ENCODE measurements around the gene TVP23A. TPM values are rescaled to one million over a fixed set of nuclear protein-coding genes. Genes with fewer than 3 reads are reported as not detected.

Gene TVP23A
- total RNA-seq, 2 donors from 2014 or later, result 2.1 to 3.7 TPM

DNA sequence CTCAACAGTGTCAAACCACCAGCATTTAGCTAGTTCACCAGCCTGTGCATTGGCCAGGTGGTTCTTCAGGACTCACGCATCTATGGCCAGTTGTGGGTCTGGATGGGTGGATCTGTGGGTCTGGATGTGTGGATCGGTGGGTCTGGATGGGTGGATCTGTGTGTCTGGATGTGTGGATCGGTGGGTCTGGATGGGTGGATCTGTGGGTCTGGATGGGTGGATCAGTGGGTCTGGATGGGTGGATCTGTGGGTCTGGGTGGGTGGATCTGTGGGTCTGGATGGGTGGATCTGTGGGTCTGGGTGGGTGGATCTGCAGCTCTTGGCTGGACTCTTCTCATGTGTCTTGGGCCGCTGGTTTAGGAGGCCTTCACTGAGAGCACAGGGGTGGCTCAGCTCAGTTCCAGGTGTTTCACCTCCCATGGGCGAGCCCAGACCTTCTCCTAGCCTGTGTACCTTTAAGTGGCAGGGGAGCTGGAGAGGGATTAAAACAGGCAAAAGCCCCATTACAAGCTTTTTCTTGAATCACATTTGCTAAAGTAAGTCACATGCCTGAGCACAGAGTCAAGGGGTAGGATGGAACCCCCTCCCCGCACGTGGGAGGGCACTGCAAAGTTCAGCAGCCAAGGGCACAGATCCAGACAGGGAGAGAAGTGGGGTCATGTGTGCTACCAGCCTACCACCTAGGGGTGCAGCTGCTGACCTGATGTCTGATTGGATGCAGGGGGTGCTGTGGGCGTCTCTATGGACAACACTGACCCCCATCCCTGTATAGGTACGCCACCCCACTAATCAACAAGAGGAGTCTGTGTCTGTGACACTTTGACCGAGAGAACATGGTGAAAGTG, 78.4 kb downstream of the TVP23A start:
- DNase-seq (ENCODE audit: low spot score), result no peak
- intact Hi-C loops (cut with DNase I), result loop anchor here in 1 of 2 donors (5.0 to 10.0 kb wide), 3 partner anchors 85 to 218 kb away; no protein-coding TSS in a partner anchor

- DNase-seq (ENCODE audit: low spot score), result peak; percentile 92
- intact Hi-C loops (cut with DNase I), result loop anchor here in 1 of 2 donors (5.0 kb wide), 2 partner anchors 161 to 216 kb away; no protein-coding TSS in a partner anchor
Measured at GRCh38 chr16:10738231-10739077, 80.1 kb downstream of the TVP23A start.

DNA sequence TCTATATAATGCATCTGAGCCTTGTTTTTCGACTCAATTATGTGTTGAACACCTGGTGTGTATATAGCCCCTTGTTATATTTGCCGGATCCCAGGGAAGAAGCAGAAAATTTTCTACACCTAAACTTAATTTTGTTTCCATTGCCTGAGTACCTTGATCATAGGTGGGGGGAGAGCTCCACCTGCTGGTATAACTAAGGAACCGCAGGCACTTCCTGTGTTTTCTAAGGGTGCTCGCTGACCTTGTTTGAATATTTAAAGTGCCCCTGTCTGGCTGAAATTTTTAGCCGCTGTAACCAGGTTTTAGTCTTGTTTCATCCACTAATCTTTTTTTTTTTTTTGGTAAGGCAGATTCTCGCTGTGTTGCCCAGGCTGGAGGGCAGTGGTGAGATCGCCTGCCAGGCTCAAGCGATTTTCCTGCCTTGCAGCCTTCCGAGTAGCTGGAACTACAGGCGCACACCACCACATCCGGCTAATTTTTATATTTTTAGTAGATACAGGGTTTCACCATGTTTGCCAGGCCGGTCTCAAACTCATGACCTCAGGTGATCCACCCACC, 81.4 kb downstream of the TVP23A start:
- no peak for DNase-seq (ENCODE audit: low spot score)
- intact Hi-C loops (cut with DNase I), result loop anchor here in 1 of 2 donors (5.0 kb wide), 2 partner anchors 160 to 215 kb away; no protein-coding TSS in a partner anchor

DNA sequence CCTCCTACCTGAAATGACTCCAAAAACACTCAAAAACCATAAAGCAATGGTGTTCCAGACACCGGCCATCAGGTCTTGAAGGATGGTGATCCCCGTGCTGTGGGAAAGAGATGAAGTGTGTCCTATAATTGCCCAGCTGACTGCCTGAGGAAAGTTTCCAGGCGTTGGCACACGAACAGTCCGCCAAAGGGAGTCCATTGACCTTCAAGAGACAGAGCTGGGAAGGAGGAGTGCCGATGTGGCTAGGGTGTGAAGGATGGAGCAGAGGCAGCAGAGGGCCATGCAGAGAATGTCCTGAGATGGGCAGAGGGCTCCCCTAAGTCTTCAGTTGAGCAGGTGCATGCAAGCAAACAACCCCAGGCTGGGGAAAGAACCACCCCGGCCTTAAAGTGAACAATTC, 86.8 kb downstream of the TVP23A start:
- no peak for DNase-seq (ENCODE audit: low spot score)
- intact Hi-C loops (cut with DNase I), result no loop called here

DNA sequence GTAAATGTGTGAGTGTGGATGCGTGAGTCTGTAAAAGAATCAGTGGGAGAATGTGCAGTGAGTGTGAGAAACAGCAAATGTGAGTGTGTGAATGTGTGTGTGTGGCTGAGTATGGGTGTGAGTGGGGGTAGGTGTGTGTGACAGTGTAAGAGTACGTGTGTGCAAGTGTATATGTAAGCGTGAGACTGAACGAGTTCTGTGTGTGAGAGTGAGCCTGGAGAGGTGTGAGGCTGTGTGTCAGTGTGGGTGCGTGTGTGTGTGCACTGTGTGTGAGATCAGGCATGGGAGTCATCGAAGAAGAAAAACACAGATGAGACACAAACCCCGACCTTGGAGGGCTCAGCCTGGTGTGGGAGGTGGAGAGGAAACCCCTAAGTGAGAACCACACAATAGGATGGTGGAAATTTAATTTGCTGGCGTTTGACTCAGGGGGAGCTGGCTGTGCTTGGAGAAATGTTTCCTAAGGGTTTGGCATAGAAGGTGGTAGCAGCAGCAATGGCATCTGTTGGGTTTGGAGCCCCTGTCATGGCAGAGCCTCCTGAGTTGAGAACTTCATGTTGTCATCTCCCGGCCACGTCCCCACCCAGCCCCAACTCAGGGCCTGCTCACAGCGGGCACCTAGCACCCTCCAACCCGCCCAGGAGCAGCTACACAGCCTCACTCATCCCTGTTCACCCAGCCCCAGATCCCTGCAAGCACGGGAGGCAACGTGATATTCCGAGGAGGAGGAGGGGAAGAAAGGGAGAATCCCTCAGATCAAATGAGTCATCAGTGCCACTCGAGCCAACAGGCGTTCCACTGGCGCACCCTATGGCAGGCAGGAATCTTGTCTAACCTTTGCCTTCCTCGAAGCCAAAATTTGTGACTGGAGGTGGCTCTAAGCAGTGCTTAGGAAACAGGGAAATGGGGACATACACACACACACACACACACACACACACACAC, 89.2 kb downstream of the TVP23A start:
- intact Hi-C loops (cut with DNase I), result no loop called here

DNA sequence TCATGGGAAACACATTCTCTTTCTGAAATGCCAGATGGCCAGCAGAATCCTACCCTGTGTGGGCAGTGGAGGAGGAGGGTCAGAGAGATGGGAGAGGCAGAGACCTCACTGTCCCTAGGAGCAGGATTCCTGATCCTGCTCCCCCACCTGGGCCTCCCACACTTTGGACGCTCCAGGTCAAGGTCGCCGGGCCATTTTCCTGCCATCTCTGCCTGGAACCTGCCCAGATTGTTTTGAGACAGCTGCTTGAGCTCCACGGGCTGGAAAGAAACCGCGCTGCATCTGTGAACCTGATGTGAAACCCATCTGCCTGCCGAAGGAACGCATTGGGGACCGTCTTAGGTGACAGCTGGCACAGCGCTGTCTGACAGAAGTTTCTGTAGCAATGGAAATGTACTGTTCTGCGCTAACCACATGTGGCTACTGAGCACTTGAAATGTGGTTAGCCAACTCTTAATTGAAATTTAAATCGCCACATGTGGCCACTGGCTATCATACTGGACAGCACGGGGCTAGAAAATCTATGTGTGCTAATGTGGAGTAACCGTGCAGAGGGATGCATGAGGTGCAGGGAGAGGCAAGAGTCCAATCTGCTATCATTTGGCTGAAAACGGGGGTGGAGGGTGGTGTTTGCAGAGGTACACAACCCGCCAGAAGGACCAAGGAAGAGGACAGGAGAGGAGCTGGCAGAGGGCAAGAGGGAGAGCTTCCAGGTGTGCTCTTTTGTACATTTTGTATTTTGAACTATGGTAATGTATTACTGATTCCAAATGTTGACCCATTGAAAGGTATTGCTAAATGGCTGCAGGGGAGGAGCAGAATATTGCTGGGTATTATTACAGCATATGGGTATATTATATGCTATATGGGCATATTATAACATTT, 90.3 kb downstream of the TVP23A start:
- intact Hi-C loops (cut with DNase I), result no loop called here
- DNase-seq (ENCODE audit: low spot score), result no peak

More for the DNA sequence above, 89.2 kb downstream of the TVP23A start:
- DNase-seq (ENCODE audit: low spot score), result peak; percentile 78

Other genes starting within 250 kb of the TVP23A start
- gene EMP2, start 238.2 kb downstream of the TVP23A start, total RNA-seq, result 10 to 100 TPM; 45.8 to 68.5 TPM
- under 1 TPM in 1 of 2 donors, not detected in 1; 0.14 TPM for gene TEKT5, start 123.9 kb downstream of the TVP23A start, total RNA-seq
- gene NUBP1, start 75.0 kb downstream of the TVP23A start, total RNA-seq, result 10 to 100 TPM; 27.1 to 29.8 TPM
- 10 to 100 TPM; 10.0 to 11.9 TPM for gene CIITA, start 58.4 kb upstream of the TVP23A start, total RNA-seq
- 10 to 100 TPM; 36.0 to 39.8 TPM for gene DEXI, start 123.7 kb upstream of the TVP23A start, total RNA-seq
- gene CLEC16A, start 125.8 kb upstream of the TVP23A start, total RNA-seq, result 10 to 100 TPM; 19.4 to 20.1 TPM

Data from posterior vena cava (tissue), 2 donors.